Fibroblast of skin of back (primary cell): ENCODE results near the gene EHF.

Source experiments
- DNase-seq: peaks from one replicate; pipeline ENCODE4 v3.0.0-alpha.2; 2013

Gene EHF

DNA sequence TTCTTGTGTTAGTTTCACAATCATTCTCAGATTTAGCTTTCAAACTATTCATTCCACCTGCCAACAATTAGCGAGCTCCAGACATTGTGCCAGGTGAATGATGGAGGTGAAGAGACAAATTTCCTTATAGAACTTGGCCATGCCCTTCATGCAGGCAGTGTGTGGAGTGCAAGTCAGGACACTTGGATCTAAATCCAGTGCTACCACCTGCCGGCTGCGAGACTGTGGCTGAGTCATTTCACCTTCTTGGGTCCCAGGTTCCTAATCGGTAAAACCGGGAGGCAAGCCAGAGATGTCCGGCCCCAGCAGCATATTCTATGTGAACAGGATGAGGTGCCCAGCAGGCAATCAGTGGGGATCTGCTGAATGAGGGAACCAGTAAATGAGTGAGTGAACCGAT is 18.6 kb upstream of the EHF start:
- no peak for DNase-seq

DNA sequence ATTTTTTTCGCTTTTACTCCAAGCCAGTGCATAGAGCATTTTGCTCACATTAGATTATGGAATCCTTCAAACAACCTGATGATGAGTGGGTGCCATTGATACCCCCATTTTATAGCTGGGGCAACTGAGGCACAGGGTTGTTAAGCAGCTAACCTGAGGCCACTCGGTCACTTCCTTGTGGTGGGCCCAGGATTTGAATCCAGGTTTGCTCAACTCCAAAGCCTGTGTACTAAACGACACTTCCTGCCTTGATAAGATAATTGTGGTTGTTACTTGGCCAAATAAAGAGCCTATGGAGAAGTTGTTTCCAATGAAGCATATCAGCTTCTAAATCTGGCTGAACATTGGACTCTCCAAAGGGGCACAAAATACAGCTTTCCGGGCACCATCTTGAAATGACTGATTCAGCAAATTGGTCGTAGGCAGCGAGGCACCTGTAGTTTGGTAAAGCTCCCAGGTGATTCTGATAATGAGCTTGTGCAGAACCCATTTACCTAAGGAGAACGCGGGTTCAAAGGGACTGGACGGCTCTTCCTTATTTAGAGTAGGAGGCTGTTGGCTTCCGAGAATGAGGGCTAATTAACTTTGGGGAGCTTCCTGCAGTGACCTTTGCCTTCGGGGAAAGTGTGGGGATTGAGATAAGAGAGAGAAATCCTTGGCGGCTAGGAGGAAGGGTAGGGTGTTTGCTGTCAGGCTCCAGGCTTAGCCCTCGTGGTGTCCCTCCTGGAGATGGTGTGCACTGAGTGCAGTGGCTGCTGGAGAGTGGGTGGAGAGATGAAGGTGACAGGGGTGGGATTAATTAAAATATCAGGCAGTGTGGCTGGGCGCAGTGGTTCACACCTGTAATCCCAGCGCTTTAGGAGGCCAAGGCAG is 17.5 kb upstream of the EHF start:
- DNase-seq, result no peak

DNA sequence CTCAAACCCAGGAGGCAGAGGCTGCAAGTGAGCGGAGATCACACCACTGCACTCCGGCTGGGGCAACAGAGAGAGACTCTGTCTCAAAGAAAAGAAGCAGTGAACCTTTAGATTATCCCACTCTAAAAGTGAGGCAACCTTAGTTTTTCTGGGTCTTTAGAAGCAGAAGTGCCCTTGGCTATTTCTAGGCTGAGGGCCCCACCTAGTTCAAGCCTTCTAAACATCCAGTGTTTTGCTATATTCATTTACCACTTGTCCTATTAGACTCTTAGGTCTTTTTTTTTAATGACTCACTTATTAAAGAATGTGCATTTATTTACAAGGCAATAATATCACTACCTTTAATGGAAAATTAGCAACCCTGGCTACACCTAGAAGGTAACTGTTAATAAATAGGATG is 16.7 kb upstream of the EHF start:
- DNase-seq, result no peak

DNA sequence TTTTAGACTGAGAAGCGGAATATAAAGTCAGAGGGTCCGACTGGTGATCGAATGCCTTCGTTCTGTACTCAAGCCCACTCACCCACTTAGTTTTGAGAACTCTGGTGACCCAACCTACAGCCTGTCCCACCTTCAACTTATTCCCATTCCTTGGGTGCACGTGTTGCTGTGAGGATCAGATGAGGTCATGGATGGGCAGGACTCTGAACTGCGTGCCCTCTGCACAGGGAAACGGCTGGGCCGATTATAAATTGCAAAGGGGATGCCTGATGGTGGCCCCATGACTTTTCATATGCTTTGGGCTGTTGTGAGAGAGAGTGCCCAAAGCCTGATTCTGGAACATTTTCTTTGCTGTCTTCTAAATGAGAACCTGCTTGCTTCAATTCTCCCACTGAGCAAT is 16.0 kb upstream of the EHF start:
- no peak for DNase-seq

- no peak for DNase-seq
Observed at GRCh38 chr11:34605481-34606325, 15.2 kb upstream of the EHF start.

DNA sequence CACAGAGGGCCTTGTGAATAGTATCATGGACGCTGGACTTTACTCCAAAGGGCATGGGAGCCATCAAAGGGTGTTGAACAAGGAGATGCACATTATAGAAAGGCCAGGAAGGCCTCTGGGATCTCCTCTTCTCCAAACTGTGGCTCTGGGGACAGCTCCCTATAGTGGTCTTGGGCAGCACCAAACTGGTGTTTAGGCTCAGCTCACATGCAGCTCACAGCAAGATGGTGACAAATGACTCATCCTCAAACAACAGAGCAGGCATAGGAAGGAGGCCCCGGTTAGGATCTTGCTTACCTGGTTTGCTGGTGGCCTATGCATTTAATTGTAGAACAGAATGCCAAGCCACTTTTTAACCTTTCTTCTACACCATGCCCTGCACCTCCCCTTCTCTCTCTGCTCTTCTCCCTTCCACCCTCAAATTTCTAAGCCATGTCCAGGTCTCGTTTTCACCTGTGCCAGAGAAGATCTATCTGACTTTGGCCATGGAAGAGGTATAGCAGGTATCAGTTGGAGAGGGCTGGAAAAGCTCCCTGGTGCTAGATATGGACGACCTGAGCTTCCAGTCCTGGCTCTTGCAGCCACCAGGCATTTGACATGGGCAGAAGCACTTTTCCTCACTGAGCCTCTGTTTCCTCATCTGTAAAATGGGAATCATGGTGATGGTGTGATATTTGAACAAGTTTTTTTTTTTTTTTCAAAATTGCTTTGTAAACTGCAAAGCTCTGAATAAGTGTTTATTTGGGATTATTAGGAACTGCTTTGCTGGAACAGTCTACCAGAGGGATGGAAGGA is 14.4 kb upstream of the EHF start:
- no peak for DNase-seq

DNA sequence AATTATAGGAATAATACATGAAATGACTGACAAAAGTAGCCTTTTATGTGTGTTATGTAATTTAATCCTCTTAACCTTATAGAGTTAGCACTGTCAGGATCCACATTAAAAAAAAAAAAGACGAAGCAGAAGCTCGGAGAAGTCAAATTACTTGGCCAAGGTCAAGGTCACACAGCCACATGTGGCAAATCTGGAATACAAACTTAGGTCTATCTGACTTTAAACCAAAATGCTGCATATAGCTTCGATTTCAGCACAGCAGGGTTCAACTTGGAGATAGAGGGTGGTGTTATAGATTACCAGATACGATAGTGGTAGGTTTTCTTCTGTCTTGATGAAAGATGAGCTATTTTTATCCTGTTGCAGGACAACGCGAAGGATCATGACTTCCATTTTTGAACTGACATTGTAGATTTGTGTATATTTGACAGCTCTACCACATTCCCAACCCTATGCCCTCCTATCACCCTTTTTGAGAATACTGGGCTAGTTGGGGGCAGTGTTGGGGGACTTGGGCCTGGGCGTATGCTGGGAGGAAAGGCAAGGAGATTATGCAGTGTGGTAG is 11.6 kb upstream of the EHF start:
- no peak for DNase-seq

DNA sequence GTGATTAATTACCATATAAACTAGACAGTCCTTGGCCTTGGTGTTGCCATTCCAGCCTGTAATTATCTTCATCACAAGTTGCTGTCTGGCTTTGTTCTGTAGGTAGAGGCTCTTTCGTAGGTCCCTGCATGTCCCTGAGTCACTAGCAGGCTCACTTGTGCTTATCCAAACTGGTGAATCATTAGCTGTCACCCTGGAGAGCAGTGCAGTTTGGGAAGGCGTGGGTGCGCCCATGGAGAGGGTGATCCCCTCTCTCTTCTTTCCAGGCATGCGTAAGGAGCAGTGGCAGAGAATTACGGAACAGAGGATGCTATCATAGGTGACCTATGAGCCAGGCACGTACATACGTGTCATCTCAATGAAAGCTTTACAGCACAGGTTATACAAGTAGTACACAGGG is 11.0 kb upstream of the EHF start:
- DNase-seq, result no peak

DNA sequence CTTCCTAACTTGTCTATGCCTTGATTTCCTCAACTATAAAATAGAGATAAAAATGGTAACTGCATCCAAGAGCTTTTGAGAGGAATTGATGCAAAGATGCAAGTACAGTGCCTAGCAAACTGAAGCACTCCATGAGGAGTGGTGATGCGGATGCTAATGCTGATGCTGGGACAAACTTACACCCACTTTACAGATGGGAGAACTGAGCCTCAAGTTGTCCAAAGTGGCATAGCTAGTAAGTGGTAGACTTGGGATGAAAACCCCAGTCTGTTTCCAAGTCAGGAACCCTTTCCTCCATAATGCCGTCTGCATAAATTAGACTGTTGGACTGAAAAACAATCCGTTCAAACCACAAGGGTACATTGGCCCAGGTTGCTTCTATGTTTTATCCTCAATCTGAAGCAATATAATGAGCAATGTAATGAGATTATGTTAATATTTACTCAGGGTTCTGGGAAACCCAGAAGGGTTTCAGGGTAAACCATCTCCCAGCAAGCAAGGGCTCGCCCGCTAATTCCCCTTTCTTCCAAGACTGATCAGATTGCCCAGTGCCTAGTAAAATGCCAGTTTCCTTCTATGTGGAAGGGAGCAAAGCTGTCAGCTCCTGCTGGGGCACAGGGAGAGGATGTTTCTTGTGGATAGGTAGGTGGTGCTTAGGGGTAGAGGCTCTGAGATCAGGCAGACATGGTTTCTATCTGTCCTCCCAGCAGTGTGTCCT is 10.4 kb upstream of the EHF start:
- DNase-seq, result no peak

- DNase-seq, result no peak
Observed at GRCh38 chr11:34613015-34613414, 7.9 kb upstream of the EHF start.

DNA sequence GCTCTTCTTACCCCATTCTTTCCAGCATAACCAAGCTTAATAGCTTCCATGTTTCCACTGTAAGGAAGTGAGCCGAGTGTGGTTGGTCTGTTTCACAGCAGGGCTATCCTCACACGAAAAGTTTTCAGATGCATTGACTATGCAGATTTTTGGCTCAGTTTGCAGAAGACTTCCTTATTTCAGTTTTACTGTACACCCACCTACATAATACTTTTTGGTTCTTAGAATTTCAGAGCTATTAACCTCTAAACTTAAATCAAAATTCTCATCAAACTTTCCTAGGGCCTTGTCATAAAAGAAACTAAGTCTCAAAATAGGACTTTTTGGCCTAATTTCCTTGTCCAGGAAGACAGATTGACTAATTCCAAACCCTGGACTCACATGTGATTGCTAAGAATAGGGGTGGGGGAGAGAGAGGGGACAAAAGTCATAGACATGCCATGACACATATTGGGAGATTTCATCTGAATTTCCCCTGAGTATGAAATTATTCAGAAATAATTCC is 7.3 kb upstream of the EHF start:
- no peak for DNase-seq

- DNase-seq, result no peak
Observed at GRCh38 chr11:34614344-34615104, 6.4 kb upstream of the EHF start.

- no peak for DNase-seq
Observed at GRCh38 chr11:34616086-34616485, 4.8 kb upstream of the EHF start.

DNA sequence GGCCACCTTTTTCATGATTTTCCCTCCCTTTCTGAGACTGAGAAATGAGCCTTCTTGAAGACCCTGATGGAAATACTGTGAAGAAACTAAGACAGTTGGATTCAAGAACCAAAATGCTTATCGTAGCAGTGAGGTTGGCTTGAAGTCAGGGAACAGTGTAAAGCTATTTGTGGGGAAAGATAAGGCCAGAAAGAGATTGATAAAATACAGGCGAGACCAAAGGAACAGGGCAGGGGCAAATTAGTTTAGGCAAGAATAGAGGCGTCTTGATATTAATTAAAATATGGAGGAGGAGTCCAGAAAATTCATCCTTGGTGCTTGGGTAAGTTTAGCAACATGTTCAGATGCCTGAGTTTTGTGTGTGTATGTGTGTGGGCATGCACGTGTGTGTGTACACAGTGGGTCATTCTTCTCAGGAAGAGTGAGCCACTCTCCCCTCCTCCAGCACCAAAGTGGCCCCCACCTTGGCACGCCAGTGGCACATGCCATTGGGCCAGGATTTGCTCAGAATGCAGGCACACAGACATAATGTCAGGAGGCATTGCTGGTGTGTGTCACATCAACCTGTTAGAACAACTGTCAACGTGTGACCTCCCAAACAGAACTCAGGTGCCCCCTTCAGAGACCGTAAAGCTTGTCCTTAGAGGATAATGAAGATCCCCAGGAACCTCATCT is 3.9 kb upstream of the EHF start:
- DNase-seq, result no peak

DNA sequence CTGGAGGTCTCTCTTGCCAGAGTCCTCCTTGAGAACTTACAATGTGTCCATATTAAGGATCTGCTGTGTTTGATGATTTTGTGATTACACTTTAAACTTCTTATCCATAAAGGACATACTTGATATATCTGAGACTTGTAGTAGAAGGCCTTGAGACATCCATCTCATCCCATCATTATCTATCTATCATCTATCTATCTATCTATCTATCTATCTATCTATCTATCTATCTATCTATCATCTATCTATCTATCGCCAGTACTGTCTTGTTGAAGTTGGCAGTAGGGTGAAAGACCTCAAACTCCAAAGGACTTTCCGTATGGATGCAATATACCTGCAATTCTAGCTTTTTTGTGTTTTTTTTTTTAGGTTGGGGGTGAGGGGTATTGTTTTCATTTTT is 2.5 kb upstream of the EHF start:
- DNase-seq, result no peak

DNA sequence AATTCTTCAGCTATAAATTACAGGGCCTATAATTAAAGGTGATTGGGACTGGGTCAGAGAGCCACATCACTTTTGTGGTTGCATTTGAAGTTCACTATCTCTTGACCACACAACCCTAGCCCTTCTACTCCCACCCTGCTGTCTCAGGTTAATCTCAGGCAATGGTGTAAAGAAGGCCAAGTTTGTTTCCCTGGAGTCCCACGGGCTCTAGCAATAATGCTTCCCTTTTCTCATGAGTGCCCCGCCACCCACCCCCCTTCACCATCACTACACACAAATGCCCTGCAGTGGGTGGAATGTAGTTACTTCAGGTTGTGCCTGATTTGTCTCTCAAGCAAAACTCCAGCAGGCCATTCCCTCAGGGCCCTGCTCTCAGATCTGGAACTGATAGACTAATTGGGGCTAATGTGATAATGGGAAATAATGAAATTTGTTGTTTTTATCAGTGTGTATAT is 1.8 kb upstream of the EHF start:
- no peak for DNase-seq

GRCh38 chr11:34620202-34620601 is 691 bp upstream of the EHF start:
- no peak for DNase-seq

GRCh38 chr11:34621876-34622275 is 983 bp downstream of the EHF start:
- no peak for DNase-seq

DNA sequence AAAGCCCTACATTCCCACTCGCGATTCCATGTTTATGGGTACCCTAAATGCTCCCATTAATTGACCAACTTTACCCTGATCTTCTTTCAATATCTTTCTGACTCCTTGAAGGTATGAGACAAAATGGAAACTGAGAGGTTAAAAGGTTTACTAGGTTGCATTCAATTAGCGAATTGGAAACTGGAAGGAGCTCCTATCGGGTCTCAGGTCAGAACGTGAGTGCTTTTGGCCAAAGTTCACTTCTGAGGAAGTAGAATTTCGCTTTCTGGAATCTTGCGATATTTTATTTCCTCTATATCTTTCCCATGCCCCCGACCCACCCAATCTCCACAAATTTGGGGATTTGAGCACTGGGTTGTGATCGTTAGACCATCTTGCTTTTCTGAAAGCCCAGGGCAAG is 2.6 kb downstream of the EHF start:
- DNase-seq, result no peak

- no peak for DNase-seq
Observed at GRCh38 chr11:34624069-34624468, 3.2 kb downstream of the EHF start.
